NCI-H1417 (cell line): ENCODE measurements around the gene TNK1.

Experiments used
- DNase-seq, 3 experiments: peaks; one replicate each; lab custom pipeline; 2025; lab: John Stamatoyannopoulos, UW

Gene TNK1

DNA sequence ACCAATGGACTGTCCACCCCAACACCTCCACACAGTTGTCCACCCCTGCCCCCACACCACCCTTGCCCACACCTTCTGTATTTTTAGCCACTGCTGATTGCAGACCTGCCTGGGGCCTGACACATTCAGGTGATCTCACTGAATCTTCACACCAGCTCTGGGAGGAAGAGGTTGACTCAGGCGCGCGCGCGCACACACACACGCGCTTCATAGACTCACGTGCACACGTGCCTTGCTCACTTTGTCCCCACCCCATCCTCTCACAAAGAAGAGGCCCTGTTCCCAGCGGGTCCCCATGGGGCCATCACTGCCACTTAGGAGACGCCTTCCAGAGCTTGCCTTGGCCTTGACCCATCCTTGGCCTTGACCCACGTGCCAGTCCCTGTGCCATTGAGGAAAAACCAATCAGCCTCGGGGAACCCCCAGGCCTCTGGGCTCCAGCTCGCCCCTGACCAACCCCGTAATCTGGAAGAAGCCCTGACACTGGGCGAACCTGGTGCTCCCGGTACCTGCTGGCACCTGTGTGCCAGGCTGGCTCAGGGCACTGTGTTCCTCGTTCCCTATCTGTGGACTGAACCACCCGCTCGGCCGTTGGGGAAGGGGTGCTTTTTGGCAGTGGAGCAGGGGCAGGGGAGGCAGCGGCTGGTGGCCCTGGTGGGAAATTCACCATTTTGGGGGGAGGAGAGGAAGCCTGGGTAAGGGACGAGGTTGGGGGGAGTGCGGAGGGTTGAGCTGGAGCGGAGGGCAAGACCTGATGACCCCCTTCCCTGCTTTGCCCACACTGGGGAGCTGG is 29.9 kb downstream of the TNK1 start:
- no peak for DNase-seq

DNA sequence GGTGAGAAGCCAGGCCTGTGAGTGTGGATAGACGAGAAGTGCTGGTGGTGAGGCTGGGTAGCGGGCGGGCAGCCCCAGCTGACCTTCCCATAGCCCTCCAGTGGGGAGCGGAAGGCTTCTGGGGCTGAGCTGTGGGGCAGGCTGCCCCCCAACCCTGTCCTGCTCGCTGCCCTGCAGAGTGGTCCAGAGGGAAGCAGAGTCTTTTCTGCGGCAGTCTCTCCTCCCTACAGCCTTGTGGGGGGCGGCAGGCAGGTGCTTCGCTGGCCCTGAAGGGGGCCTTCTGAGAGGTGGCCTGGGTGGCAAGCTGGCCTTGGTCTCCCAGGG is 30.5 kb downstream of the TNK1 start:
- no peak for DNase-seq

DNA sequence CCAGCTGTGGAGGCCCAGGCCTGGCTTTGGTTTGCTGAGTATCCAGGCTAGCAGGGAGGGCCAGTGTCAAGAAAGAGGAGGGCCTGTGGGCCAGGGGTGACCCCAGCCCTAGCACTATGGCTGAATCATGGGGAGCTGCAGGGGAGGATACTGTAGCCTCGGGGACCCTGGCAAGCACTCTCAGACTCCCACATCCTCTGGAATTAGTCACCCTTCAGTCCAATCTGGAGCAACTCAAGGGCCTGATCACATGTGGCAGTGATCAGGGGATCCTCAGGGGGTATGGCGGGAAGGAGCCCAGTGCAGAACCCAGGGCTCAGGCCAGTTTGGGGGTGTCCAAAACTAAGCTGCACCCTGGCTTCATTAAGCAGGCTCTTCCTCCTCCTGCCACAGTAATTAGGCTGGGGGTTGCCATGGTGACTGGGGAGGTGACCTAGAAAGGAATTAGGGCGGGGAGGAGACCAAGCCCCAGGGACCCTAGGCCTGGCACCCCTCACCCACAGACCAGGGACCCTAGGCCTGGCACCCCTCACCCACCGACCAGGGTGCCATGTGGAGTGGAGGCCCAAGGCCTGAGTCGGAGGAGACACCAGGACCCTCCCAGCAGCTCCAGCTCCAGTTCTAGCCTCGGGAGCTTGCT is 32.6 kb downstream of the TNK1 start:
- no peak for DNase-seq

DNA sequence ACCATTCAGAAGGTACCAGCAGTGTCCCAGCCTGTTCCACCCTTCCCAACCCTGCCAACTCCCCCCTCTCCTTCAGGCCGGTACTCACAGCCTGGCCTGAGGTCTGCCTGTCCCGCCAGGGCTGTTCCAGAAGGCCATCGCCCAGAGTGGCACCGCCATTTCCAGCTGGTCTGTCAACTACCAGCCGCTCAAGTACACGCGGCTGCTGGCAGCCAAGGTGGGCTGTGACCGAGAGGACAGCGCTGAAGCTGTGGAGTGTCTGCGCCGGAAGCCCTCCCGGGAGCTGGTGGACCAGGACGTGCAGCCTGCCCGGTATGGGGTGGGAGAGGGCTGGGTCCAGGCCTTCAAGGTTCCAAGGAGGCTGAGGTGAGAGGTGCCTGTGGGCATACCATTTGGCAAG is 33.9 kb downstream of the TNK1 start:
- DNase-seq, result no peak

DNA sequence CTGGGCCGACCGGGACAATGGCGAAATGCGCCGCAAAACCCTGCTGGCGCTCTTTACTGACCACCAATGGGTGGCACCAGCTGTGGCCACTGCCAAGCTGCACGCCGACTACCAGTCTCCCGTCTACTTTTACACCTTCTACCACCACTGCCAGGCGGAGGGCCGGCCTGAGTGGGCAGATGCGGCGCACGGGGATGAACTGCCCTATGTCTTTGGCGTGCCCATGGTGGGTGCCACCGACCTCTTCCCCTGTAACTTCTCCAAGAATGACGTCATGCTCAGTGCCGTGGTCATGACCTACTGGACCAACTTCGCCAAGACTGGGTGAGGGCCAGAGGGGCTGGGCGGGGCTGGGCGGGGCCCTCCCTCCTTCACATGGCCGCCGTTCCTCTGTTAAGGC is 34.9 kb downstream of the TNK1 start:
- DNase-seq, result no peak

DNA sequence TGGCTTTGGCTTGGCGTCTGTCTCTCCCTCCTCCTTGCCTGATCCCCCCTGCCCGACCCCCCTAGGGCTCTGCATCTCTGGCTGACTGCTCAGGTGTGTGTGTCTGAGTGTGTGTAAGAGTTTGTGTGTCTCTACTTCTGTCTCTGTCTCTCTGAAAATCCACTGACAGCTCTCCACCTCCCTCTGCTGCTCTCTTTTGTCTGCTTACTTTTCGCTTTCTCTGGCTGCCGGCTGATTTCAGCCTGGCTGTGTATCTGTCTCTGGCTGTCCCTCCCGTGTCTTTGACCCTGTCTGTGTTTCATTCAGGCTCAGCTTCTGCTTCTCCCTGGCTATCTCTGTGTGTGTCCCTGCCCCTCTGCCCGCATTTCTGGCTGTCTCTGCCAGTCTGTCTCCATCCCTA is 35.4 kb downstream of the TNK1 start:
- DNase-seq, result no peak

DNA sequence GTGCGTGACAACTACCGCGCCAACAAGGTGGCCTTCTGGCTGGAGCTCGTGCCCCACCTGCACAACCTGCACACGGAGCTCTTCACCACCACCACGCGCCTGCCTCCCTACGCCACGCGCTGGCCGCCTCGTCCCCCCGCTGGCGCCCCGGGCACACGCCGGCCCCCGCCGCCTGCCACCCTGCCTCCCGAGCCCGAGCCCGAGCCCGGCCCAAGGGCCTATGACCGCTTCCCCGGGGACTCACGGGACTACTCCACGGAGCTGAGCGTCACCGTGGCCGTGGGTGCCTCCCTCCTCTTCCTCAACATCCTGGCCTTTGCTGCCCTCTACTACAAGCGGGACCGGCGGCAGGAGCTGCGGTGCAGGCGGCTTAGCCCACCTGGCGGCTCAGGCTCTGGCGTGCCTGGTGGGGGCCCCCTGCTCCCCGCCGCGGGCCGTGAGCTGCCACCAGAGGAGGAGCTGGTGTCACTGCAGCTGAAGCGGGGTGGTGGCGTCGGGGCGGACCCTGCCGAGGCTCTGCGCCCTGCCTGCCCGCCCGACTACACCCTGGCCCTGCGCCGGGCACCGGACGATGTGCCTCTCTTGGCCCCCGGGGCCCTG is 36.3 kb downstream of the TNK1 start:
- no peak for DNase-seq

DNA sequence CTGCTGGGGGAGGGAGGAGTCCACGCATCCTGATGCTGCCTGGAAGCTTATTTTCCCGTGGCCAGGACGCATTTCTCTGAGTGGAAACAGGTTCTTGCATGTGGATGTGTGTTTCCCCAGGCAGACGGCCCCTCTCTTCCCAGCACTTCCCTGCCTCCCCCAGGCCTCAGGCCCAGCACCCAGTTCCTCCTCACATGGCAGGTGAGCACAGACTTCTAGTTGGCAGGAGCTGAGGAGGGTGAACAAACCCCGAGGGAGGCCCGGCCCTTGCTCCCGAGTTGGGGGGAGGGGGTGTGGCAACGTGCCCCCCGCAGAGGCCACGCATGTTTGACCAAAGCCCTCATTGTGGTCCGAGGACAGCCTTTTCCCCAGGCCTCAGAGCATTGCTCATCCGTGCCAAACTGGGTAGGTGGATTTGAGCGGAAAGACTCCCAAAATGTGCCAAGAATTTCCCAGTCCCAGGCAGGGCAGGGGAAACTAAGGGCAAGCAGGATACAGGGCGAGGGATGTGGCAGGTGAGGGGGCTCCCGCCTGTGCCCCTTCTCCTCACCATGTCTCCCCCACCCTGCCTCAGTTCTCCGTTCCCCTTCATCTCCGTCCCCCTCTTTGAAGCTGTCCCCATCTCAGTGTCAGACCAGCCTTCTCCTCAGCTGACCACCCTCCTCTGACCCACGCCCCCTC is 37.7 kb downstream of the TNK1 start:
- no peak for DNase-seq

DNA sequence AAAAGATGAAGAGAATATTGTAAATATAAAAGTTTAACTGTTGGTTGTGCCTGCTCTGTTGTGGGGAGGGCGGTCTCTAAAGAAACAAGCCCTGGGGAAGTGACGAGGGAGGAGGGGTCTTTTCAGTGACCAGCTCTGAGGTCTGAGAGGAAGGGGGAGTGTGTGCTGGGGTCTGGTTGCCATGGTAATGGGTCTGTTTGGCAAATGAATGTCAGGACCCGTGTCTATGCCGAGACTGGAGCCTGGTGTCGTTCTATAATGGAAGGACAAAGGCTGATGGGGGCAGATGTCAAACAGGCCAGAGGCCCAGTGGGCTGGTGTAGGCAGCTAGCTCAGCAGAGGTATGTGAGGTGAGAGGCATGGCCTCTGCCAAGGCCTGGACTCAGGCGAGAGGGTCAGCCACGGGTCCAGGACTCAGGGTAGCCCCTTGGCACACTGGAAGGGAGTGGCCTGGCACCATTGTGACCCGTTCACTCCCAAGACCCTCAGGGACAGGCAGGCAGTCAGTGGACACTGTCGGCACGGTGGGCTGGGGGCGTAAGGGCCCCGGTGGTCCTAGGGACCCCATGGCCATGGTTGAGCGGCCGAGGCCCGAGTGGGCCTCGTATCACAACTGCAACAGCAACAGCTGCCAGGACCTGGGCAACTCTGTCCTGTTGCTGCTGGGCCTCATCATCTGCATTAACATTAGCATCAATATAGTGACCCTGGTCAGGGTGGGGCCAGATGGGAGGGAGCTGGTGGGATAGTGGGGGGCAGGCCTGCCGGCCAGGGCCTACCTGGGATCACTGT is 39.1 kb downstream of the TNK1 start, which contains the start of gene SPEM1:
TSS of gene SPEM1 (plus strand) at position 506 of the 792 bp plus-strand sequence. CDS start at position 567, 61 bp downstream.
- DNase-seq, result no peak

DNA sequence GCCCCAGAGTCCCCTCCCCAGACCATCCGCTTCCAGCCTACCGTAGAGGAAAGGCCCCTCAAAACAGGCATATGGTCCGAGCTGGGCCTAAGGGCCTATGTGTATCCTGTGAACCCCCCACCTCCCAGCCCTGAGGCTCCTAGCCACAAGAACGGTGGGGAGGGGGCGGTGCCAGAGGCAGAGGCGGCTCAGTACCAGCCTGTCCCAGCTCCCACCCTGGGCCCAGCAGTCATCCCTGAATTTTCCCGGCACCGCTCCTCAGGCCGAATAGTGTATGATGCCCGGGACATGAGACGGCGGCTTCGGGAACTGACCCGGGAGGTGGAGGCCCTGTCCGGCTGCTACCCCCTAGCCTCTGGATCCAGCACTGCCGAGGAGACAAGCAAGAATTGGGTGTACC is 40.3 kb downstream of the TNK1 start:
- DNase-seq, result no peak

DNA sequence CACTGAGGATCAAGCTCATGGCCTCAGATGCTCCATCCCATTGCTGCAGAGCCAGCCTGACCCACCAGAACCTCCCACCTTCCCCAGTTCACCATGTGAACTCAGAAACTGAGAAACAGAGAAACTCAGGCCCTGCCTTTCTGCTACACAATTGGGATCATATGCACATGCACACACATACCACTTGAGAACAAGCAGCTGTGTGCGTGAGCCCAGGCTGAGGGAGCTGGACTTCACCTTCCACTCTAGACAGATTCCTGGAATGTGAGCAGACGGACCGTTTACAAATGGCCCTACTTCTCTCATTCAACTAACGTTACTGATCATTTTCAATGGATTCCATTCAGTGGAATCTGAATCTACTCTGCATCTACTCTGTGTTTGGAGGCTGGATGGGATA is 42.8 kb downstream of the TNK1 start:
- DNase-seq, result peak in 1 of 3 experiments; percentile 12

DNA sequence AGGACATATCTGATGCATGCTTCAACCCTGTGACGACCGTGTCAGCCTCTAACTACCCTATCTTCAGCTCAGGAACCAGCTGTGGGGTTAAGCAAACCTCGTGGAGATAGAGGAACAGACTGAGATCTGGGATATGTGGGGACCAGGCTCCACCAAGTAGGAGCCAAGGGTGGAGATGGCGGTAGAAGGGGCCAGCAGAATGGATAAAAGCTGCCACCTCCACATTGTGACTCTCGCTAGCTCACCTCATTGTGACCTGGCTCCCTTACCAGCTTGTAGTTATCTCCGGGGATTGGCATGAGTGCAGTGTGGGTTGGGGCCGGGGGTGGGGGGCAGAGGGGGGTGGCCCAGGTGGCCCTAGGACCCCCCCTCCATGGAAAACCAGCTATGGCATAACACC is 44.4 kb downstream of the TNK1 start, which contains the start of gene SPEM2:
TSS of gene SPEM2 (plus strand) at position 301 of the 400 bp plus-strand sequence. CDS start at position 374, 73 bp downstream.
- DNase-seq, result no peak

DNA sequence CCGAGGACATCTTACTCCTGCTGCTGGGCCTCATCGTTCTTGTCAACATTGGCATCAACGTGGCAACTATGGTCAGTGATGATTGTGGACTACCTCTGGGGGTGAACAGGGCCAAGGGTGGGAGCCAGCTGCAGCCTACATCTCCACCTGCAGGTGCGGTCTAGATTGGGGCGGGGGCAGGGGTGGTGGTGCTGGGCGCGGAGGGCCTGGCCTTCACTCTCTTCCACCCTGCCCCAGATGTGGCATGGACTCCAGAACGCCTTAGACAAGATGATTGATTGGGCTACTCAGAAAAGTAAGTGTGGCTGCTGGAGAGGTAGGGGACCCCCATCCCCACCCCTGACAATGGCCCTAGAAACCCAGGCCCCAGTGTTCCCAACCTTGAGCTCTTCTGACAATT is 44.9 kb downstream of the TNK1 start:
- no peak for DNase-seq

DNA sequence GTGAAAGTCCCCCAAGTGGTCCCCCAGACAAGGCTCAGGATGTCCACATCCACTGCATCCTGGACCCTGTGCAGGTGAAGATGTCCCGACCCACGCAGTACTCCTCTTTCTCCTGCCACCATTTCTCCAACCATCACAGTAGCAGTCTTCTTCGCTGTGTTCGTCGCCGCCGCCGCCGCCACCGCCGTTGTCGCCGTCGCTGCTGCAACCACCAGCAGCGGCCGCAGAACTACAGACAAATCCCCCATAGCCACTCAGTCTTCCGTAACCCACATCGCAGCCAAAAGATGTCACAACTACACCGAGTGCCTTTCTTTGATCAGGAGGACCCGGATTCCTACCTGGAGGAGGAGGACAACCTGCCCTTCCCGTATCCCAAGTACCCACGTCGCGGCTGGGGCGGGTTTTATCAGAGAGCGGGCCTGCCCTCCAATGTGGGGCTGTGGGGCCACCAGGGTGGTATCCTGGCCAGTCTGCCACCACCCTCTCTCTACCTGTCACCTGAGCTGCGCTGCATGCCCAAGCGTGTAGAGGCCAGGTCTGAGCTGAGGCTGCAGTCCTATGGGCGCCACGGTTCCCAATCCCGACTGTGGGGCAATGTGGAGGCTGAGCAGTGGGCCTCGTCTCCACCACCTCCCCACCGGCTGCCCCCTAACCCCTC is 45.4 kb downstream of the TNK1 start:
- no peak for DNase-seq

DNA sequence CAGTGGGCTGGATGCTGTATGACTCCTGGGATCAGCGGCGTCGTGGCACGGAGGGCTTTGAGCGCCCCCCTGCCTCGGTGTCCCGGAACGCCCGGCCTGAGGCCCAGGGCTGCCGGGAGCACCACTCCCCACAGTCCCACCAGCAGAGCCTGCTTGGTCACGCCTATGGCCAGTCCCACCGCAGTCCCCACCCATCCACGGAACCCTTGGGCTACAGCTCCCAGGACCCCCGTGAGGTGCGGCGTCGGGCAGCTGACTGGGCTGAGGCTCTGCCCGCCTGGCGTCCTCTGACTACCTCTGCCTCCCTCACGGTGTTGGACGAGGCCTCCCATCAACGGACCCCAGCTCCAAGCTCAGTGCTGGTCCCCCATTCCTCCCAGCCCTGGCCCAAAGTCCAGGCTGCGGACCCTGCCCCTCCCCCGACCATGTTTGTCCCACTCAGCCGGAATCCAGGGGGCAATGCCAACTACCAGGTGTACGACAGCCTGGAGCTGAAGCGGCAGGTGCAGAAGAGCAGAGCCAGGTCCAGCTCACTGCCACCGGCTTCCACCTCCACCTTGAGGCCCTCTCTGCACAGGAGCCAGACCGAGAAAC is 46.1 kb downstream of the TNK1 start:
- DNase-seq, result no peak

DNA sequence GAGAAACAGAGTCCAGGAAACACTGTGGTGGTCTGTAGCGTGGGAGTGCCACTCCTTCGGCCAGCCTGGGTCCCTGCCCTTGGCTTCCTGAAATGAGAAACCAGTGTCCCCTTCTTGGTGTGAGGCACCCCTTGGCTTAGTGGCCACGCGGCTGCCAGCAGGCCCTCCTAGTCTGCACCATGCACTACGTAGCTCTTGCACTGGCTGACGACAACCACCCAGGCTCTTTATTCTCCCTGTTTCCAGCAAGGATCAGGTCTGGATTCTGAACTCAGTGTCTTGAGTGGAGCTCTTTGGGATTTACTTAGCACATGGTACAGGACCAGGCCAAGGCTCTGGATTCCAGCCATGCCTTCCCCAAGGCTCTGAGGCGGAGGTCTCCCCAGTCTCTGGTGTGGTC is 46.7 kb downstream of the TNK1 start:
- DNase-seq, result no peak

DNA sequence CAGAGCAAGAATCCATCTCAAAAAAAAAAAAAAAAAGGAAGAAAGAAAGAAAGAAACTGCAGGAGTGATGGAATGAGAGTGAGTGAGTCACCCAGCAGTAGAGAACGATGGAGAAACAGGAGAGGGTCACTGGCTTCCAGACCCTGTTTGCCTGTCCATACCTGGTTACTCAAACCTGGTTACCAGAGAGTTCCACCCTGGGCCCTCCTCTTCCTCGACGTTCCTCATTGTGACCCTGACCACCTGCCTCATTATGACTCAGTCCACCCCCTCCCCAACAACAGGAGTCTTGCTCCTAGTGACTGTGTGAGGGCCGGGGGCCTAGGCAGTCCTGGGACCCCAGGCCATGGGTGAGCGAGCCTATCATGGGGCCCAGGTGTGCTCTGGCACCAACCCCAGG is 47.7 kb downstream of the TNK1 start, which contains the start of gene SPEM3:
TSS of gene SPEM3 (plus strand) at position 301 of the 400 bp plus-strand sequence. CDS start at position 347, 46 bp downstream.
- DNase-seq, result no peak

DNA sequence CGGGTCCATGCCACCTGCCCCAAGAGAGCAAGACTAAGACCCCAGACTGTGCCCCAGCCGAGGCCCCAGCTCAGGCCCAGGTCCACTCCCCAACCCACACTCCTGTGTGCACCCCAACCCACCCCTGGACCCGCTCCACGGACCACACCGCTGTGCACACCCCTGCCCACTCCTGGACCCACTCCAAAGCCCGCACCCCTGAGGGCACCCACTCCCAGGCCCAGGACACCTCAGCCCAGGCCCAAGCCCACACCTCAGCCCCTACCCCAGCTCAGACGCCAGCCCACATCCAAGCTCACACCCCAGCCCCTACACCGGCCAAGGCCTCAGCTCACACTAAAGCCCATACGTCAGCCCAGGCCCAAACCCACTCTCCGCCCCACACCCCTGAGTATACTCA is 48.8 kb downstream of the TNK1 start:
- no peak for DNase-seq

DNA sequence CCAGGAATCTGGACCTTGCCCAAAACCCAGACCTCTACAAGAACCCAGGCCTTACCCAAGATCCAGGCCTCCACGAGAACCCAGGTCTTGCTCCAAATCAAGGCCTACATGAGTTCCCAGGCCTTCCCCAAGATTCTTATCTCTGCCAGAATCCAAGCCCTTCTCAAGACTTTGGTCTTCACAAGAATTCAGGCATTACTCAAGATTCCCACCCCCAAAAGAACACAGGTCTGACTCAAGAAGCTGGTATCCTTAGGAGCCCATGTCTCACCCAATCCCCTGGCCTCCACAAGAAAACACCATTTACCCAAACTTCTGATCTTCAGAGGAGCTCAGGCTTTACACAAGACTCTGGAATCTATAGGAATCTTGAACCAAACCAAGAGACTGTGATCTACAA is 50.3 kb downstream of the TNK1 start:
- no peak for DNase-seq

DNA sequence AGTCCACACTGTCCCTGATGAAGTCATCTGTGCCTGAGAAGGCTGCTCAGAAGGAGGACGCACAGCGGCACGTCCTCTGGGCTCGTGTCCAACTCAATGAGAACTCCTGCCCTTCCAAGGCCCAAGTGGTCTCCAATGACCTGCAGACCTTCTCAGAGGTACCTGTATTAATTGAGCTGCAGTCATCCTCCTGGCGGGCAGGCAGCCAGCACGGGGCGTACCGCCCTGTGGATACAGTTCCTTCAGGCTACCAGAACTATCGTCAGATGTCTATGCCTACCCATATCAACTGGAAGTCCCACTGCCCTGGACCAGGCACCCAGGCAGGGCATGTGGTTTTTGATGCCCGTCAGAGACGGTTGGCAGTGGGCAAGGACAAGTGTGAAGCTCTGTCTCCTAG is 51.4 kb downstream of the TNK1 start:
- no peak for DNase-seq
